B cell (primary cell): ENCODE measurements around the gene SMIM20. TPM values are rescaled to one million over a fixed set of nuclear protein-coding genes. Genes with fewer than 3 reads are reported as not detected.

ENCODE experiments used
- ATAC-seq: fragments of 200-7000 bp; cut with Tn5 transposase; one replicate; pipeline ENCODE4 v1.10.0; 2021; ENCODE audit warnings: low read depth, mild to moderate bottlenecking, moderate number of reproducible peaks, moderate library complexity
- CTCF ChIA-PET: fragments of 350-600 bp; sonication (Branson Sonifier 250); formaldehyde crosslinking; loops from one replicate; lab custom pipeline; 2021; ENCODE audit warnings: antibody characterized with exemption, inconsistent platforms; lab: Charles Lee
- POLR2A ChIA-PET: fragments of 350-600 bp; sonication (Branson Sonifier 250); formaldehyde crosslinking; loops from one replicate; lab custom pipeline; 2021; ENCODE audit warnings: antibody characterized with exemption; lab: Charles Lee
- DNase-seq: peaks from one replicate; pipeline ENCODE4 v3.0.0; 2013
- H2AFZ ChIP-seq: 2 replicates; pipeline ENCODE4 v1.6.1; 2012; ENCODE audit warnings: mild to moderate bottlenecking, low read depth, low read length; ENCODE audit not compliant: insufficient read depth, poor library complexity, severe bottlenecking
- H3K27ac ChIP-seq, 2 donors: 1 replicate in 1 of 2; 2 replicates in 1 of 2; pipeline ENCODE4 v1.5.1; 2012 to 2013; ENCODE audit warnings: low read length in 2 of 2, mild to moderate bottlenecking in 2 of 2, moderate library complexity in 1 of 2
- H3K27me3 ChIP-seq, 4 experiments: fragments of 200-600 bp in 1 of 4; sonication (generic) in 1 of 4; replicated peaks in 1 of 4; 1 replicate in 2 of 4; 2 replicates in 2 of 4; pipeline versions ENCODE4 v1.6.1 to v1.7.0; 2013 to 2016; ENCODE audit warnings: low read length in 3 of 4, mild to moderate bottlenecking in 2 of 4, mixed read lengths in 1 of 4, moderate library complexity in 1 of 4; ENCODE audit not compliant: insufficient read depth in 4 of 4, control insufficient read depth in 3 of 4; ENCODE audit errors: control extremely low read depth in 1 of 4
- H3K36me3 ChIP-seq, 2 experiments: replicated peaks in 1 of 2; 1 replicate in 1 of 2; 2 replicates in 1 of 2; pipeline versions ENCODE4 v1.6.1 to v1.7.1; 2013; ENCODE audit warnings: low read length in 1 of 2; ENCODE audit not compliant: insufficient read depth in 2 of 2, control insufficient read depth in 1 of 2; ENCODE audit errors: control extremely low read depth in 1 of 2, extremely low read depth in 1 of 2
- H3K4me1 ChIP-seq, 2 donors: fragments of 200-600 bp in 1 of 2; sonication (generic) in 1 of 2; 1 replicate in 1 of 2; 2 replicates in 1 of 2; pipeline versions ENCODE4 v1.5.1 to v1.6.1; 2013 to 2017; ENCODE audit warnings: low read length in 2 of 2; ENCODE audit not compliant: control insufficient read depth in 2 of 2, insufficient read depth in 2 of 2
- H3K4me2 ChIP-seq: replicated peaks from 2 replicates; pipeline ENCODE3; 2012; ENCODE audit warnings: mild to moderate bottlenecking, low read depth, low read length; ENCODE audit not compliant: poor library complexity, severe bottlenecking
- H3K4me3 ChIP-seq, 5 experiments: fragments of 200-600 bp in 1 of 5; sonication (generic) in 1 of 5; 1 replicate in 3 of 5; 2 replicates in 2 of 5; pipeline versions ENCODE4 v1.5.1 to v1.7.0; 2011 to 2016; ENCODE audit warnings: low read length in 4 of 5, mild to moderate bottlenecking in 4 of 5, low read depth in 2 of 5, control low read depth in 1 of 5, moderate library complexity in 1 of 5; ENCODE audit not compliant: insufficient read depth in 1 of 5; ENCODE audit errors: control extremely low read depth in 1 of 5, extremely low read depth in 1 of 5
- H3K79me2 ChIP-seq: fragments of 200-600 bp; sonication (generic); one replicate; pipeline ENCODE4 v1.6.0; 2016; ENCODE audit warnings: low read length; ENCODE audit not compliant: control insufficient read depth, insufficient read depth
- H3K9ac ChIP-seq: fragments of 200-600 bp; sonication (generic); 2 replicates; pipeline ENCODE4 v1.6.1; 2017; ENCODE audit warnings: mild to moderate bottlenecking, low read length, moderate library complexity
- H3K9me3 ChIP-seq, 3 donors: one replicate each; pipeline versions ENCODE4 v1.6.1 to v1.7.1; 2013; ENCODE audit warnings: low read length in 2 of 3; ENCODE audit not compliant: control insufficient read depth in 2 of 3, insufficient read depth in 1 of 3; ENCODE audit errors: control extremely low read depth in 1 of 3
- H4K20me1 ChIP-seq: 2 replicates; pipeline ENCODE4 v1.6.0; 2012; ENCODE audit warnings: mild to moderate bottlenecking, low read length; ENCODE audit not compliant: insufficient read depth, control insufficient read depth, poor library complexity, severe bottlenecking
- H3K27ac Mint-ChIP-seq: one replicate; pipeline ENCODE4 v1.8.0; 2021; ENCODE audit warnings: mixed read lengths
- H3K27me3 Mint-ChIP-seq: one replicate; pipeline ENCODE4 v1.8.0; 2021; ENCODE audit warnings: mixed read lengths
- H3K4me1 Mint-ChIP-seq: one replicate; pipeline ENCODE4 v1.8.0; 2021; ENCODE audit warnings: mixed read lengths
- H3K4me3 Mint-ChIP-seq: one replicate; pipeline ENCODE4 v1.8.0; 2021; ENCODE audit warnings: mixed read lengths
- H3K9me3 Mint-ChIP-seq: one replicate; pipeline ENCODE4 v1.8.0; 2022; ENCODE audit warnings: mixed read lengths; ENCODE audit not compliant: insufficient read depth
- CTCF ChIP-seq: fragments of 200-600 bp; IDR thresholded peaks from one replicate; pipeline ENCODE4 v1.8.0; 2022; ENCODE audit warnings: antibody characterized with exemption, mild to moderate bottlenecking
- EZH2 ChIP-seq: IDR thresholded peaks from 2 replicates; pipeline ENCODE4 v1.6.1; 2012; ENCODE audit warnings: borderline replicate concordance, low read depth, mild to moderate bottlenecking, moderate library complexity, low read length; ENCODE audit not compliant: insufficient read depth, poor library complexity, severe bottlenecking
- WGBS: methylation state at CpG from one replicate; pipeline ENCODE4 v1.1.5; 2013; ENCODE audit warnings: missing lambda C conversion rate; ENCODE audit not compliant: insufficient coverage; 5-methylcytosine and 5-hydroxymethylcytosine counted together
- intact Hi-C: fragments of 100-400 bp; cut with micrococcal nuclease; formaldehyde crosslinking; loops from one replicate; pipeline ENCODE4 v1.10.0; 2022
- polyA plus RNA-seq: library from polyadenylated mRNA; depleted of rRNA; stranded (reverse); fragments of >200 nt; gene quantifications from 2 replicates; pipeline ENCODE4 v1.2.3, GENCODE V29; 2012
- total RNA-seq, 2 donors: library from RNA; stranded (reverse); fragments of 120-200 nt in 1 of 2; gene quantifications; 1 replicate in 1 of 2; 2 replicates in 1 of 2; pipeline versions ENCODE4 v1.2.3 to v1.2.4, GENCODE V29; 2013 to 2022

The SMIM20 gene
- total and polyA plus RNA-seq, 2 donors (not counting 1 experiment from before 2014, with no cell fraction given), result 12.6 to 20.2 TPM

DNA sequence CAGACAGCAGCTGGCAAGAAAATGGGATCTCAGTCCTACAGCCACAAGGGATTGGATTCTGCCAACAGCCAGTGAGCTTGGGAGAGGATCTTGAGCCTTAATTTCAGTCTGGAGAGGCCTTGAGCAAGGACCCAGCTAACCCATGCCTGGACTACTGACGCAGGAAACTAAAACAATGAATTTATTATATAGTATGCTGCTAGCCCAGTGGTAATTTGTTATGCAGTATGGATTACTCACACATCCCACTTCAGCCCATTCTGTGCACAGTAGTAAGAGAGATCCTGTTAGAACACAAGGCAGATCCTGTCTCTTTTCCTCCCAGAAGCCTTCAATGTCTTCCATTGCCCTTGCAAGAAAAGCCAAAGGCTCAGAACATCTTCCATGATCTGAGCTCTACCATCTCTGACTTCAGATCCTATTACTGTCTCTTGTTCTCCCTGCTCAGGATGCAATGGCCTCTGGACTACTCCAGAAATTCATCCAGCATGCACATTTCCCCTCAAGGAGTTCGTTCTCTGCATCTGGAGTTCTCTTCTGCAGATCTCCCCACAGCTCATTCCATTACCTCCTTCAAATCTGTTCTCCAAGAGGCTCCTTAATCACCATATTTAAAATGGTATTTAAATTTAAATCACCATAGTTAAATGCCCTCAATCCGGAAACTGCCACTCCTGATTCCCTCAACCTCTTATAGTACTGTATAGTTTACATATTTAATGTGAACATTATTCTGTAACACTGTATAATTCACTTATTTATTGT is 27.6 kb downstream of the SMIM20 start:
- Mint-ChIP-seq H3K4me3 (no peak overlapping the region), H3K9me3 (peaks cover 3% of the 10 kb centered on the region), H3K27ac (no peak overlapping the region), H3K4me1 (peaks cover 22% of the 10 kb centered on the region), H3K27me3 (peaks cover 13% of the 10 kb centered on the region)
- H3K27ac ChIP-seq, result no peak overlapping the region
- ChIA-PET POLR2A (no interaction called here), CTCF (interaction anchor here (1.4 to 2.1 kb wide), 2 partner anchors 10 to 14 kb away, joined by 3 to 11 read pairs; no protein-coding TSS in a partner anchor)
- intact Hi-C loops, result no loop called here
- ATAC-seq (no peak), DNase-seq (no peak)
- no peaks in the 10 kb centered on the region for H3K36me3 ChIP-seq
- H3K4me3 ChIP-seq, result no peak overlapping the region
- H3K4me1 ChIP-seq, result peaks cover 5% of the 10 kb centered on the region in 2 donors
- no CpG with 5 or more reads among the region's 3 CpGs for WGBS
- no peaks in the 10 kb centered on the region for H3K27me3 ChIP-seq
- H3K79me2 ChIP-seq, result no peaks in the 10 kb centered on the region
- no peak overlapping the region for H2AFZ ChIP-seq
- no peak for TF ChIP-seq EZH2
- H4K20me1 ChIP-seq, result no peaks in the 10 kb centered on the region
- no peak overlapping the region for H3K9ac ChIP-seq
- peaks cover 0 to 1% (median 0%) of the 10 kb centered on the region in 3 donors for H3K9me3 ChIP-seq
- no peak overlapping the region for H3K4me2 ChIP-seq

DNA sequence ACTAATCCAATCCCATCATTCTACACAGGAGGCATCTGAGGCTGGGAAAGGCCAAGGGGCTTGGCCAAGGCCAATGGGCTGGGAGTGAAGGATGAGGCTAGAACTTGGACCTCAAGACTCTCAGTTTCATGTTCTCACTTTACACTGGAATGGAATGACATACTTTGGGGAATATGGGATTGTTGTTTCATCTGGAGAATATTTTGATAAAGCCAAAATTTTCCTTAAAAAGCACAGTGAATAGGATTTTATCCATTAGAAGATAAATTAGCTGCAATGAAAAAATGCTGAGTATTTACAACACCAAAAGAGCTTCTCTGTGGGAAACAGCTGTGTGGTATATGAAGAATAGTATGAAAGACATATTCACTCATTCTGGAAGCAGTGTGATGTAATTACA is 29.3 kb downstream of the SMIM20 start:
- no peaks in the 10 kb centered on the region for H4K20me1 ChIP-seq
- H3K4me2 ChIP-seq, result no peak overlapping the region
- H3K27me3 ChIP-seq, result no peaks in the 10 kb centered on the region
- Mint-ChIP-seq H3K27ac (no peak overlapping the region), H3K4me1 (peaks cover 14% of the 10 kb centered on the region), H3K4me3 (no peak overlapping the region), H3K9me3 (peaks cover 3% of the 10 kb centered on the region), H3K27me3 (peaks cover 18% of the 10 kb centered on the region)
- H3K4me1 ChIP-seq, result peaks cover 3 to 4% of the 10 kb centered on the region in 2 donors
- H3K36me3 ChIP-seq, result no peaks in the 10 kb centered on the region
- DNase-seq, result no peak
- no peak overlapping the region for H2AFZ ChIP-seq
- no peak overlapping the region for H3K27ac ChIP-seq
- no peaks in the 10 kb centered on the region for H3K79me2 ChIP-seq
- ChIA-PET CTCF (interaction anchor here (0.7 to 1.4 kb wide), 4 partner anchors 9 to 45 kb away, joined by 3 to 4 read pairs (median 4); no protein-coding TSS in a partner anchor), POLR2A (no interaction called here)
- no peak overlapping the region for H3K4me3 ChIP-seq
- no peak for ATAC-seq
- no peaks in the 10 kb centered on the region for H3K9me3 ChIP-seq
- H3K9ac ChIP-seq, result no peak overlapping the region
- TF ChIP-seq CTCF (no peak), EZH2 (no peak)
- intact Hi-C loops, result no loop called here
